LNCAP (cell line): ENCODE data around the gene PRDM16.

Source experiments
- TF ChIP-seq, protein P1 (sequence below): fragments of 450-650 bp; IDR thresholded peaks from 2 replicates; pipeline ENCODE4 v1.5.1; 2017; ENCODE audit warnings: mild to moderate bottlenecking

PRDM16 gene

GRCh38 chr1:3215198-3216014, 146.4 kb downstream of the PRDM16 start:
- TF ChIP-seq, protein P1, sequence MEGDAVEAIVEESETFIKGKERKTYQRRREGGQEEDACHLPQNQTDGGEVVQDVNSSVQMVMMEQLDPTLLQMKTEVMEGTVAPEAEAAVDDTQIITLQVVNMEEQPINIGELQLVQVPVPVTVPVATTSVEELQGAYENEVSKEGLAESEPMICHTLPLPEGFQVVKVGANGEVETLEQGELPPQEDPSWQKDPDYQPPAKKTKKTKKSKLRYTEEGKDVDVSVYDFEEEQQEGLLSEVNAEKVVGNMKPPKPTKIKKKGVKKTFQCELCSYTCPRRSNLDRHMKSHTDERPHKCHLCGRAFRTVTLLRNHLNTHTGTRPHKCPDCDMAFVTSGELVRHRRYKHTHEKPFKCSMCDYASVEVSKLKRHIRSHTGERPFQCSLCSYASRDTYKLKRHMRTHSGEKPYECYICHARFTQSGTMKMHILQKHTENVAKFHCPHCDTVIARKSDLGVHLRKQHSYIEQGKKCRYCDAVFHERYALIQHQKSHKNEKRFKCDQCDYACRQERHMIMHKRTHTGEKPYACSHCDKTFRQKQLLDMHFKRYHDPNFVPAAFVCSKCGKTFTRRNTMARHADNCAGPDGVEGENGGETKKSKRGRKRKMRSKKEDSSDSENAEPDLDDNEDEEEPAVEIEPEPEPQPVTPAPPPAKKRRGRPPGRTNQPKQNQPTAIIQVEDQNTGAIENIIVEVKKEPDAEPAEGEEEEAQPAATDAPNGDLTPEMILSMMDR, result no peak

DNA sequence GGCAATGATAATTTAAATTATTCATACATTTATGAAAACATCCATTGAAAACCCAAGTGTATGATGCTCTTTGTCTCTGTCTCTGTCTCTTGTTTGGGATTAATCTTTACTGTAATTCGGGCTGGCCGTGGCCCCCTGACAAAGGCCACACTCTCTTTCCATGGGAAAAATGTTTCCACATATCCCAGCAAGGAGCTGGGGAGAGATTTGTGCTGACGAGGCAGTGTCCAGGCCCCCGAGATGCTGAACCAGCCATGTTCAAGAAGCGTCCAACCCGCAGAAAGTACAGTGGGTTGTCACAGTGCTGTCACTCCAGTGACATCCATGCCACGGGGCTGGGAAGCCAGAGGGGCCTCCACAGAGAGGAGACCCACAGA, 147.0 kb downstream of the PRDM16 start:
- TF ChIP-seq, protein P1, result no peak

DNA sequence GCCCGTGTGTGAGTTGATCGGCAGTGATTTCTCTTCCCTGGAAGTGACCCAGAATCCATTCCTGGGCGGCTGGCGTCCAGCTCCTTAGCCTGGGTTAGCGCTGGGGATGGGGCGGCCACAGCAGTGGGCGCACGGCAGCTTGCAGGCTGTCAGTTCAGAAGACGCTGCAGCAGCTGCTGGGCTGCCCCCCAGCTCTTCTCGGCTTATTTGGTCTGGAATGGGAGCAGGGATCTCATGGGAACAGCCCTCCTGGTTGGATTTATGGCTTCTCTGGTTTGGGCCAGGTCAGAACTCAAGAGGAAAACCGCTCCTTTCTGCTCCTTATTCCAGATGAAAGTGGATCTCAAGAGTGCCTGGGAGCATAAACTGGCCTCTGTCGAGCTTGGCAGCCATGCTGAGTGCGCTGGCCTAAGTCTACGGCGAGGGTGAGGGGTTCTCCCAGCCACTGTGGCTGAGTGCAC, 148.2 kb downstream of the PRDM16 start:
- TF ChIP-seq, protein P1, result no peak

GRCh38 chr1:3217979-3218679, 149.1 kb downstream of the PRDM16 start:
- TF ChIP-seq, protein P1, result no peak

GRCh38 chr1:3219005-3219790, 150.2 kb downstream of the PRDM16 start:
- TF ChIP-seq, protein P1, result no peak

DNA sequence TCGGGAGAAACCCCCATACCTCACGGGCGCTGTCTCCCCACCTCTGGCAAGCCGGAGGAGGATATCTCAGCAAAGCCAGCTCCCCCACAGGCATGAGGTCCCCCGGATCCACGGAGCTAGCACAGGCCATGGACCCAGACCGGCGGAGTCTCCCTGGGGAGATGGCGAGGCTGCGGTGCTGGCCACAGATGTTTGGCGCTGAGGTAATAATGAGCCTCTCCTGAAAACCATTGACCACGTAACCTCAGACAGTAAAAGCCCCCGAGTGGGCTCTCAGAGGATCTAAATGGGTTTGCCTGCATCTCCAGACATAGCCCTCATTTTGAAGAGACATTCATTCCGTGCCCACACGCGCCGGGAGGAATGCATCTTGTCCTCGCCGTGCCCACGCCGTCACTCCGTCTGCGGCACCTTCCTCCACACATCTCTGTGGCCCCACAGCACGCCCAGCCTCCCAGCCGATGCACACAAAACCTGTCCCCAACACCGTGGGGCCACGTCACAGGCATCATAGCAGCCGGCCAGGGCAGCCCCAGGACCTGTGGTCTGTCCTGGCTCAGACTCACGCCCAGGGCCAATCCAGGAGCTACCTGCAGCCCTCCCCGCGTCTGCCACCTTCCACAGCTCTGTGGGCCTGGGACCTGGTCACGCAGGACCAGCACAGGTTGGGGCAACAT, 150.9 kb downstream of the PRDM16 start:
- TF ChIP-seq, protein P1, result no peak
